ENCODE data around the gene RIOK1.

The RIOK1 gene

GRCh38 chr6:7410851-7411250 lies 21.2 kb downstream of the RIOK1 start:
- no peak for DNase-seq (ENCODE audit: low read depth)
- TF ChIP-seq CTCF (IDR thresholded peaks at IDR 0.05; ENCODE audit: low read length, missing control alignments), result no peak
- H3K4me3 ChIP-seq (replicated peaks; ENCODE audit: low read depth, low read length), result no peak overlapping the region

- no peak for TF ChIP-seq CTCF (IDR thresholded peaks at IDR 0.05; ENCODE audit: low read length, missing control alignments)
- DNase-seq (ENCODE audit: low read depth), result no peak
- H3K4me3 ChIP-seq (replicated peaks; ENCODE audit: low read depth, low read length), result no peak overlapping the region
These were observed 21.7 kb downstream of the RIOK1 start for GRCh38 chr6:7411328-7411727.

- H3K4me3 ChIP-seq (replicated peaks; ENCODE audit: low read depth, low read length), result no peak overlapping the region
- TF ChIP-seq CTCF (IDR thresholded peaks at IDR 0.05; ENCODE audit: low read length, missing control alignments), result no peak
- no peak for DNase-seq (ENCODE audit: low read depth)
These were observed 23.7 kb downstream of the RIOK1 start for GRCh38 chr6:7413151-7413823.

- no peak for TF ChIP-seq CTCF (IDR thresholded peaks at IDR 0.05; ENCODE audit: low read length, missing control alignments)
- H3K4me3 ChIP-seq (replicated peaks; ENCODE audit: low read depth, low read length), result no peak overlapping the region
- peak; percentile 90 for DNase-seq (ENCODE audit: low read depth)
These were observed 25.2 kb downstream of the RIOK1 start for GRCh38 chr6:7414811-7415210.

GRCh38 chr6:7417684-7418083 lies 28.1 kb downstream of the RIOK1 start:
- no peak overlapping the region for H3K4me3 ChIP-seq (replicated peaks; ENCODE audit: low read depth, low read length)
- no peak for DNase-seq (ENCODE audit: low read depth)
- TF ChIP-seq CTCF (IDR thresholded peaks at IDR 0.05; ENCODE audit: low read length, missing control alignments), result no peak

- H3K4me3 ChIP-seq (replicated peaks; ENCODE audit: low read depth, low read length), result no peak overlapping the region
- DNase-seq (ENCODE audit: low read depth), result no peak
- no peak for TF ChIP-seq CTCF (IDR thresholded peaks at IDR 0.05; ENCODE audit: low read length, missing control alignments)
These were observed 28.8 kb downstream of the RIOK1 start for GRCh38 chr6:7418238-7418905.

GRCh38 chr6:7419065-7419464 lies 29.5 kb downstream of the RIOK1 start:
- H3K4me3 ChIP-seq (replicated peaks; ENCODE audit: low read depth, low read length), result no peak overlapping the region
- no peak for DNase-seq (ENCODE audit: low read depth)
- no peak for TF ChIP-seq CTCF (IDR thresholded peaks at IDR 0.05; ENCODE audit: low read length, missing control alignments)
